Cardiac muscle cell (in vitro differentiated cells and primary cell): Measurements from ENCODE around the gene BMP8A. TPM values are rescaled to one million over a fixed set of nuclear protein-coding genes. Genes with fewer than 3 reads are reported as not detected.
"Not testable (repeated sequence)": the region's sequence is repeated elsewhere in the genome, so short reads cannot be mapped to it uniquely, and the experiment has no call there.

ENCODE experiments used
- DNase-seq, 2 donors: peaks; one replicate each; pipeline versions ENCODE4 v3.0.0 to v3.0.0-alpha.2; 2010 to 2017; ENCODE audit warnings: low read depth in 1 of 2, low spot score in 1 of 2
- H3K27ac ChIP-seq: fragments of 200-600 bp; sonication (generic); 2 replicates; pipeline ENCODE4 v1.5.1; 2016
- H3K27me3 ChIP-seq: fragments of 200-600 bp; sonication (generic); 2 replicates; pipeline ENCODE4 v1.6.0; 2016; ENCODE audit warnings: control low read depth
- H3K36me3 ChIP-seq: fragments of 200-600 bp; sonication (generic); 2 replicates; pipeline ENCODE4 v1.5.1; 2016; ENCODE audit warnings: control low read depth
- H3K4me1 ChIP-seq: fragments of 200-600 bp; sonication (generic); 2 replicates; pipeline ENCODE4 v1.8.1; 2017; ENCODE audit warnings: low read depth, mild to moderate bottlenecking, mixed run types
- H3K4me3 ChIP-seq: fragments of 200-600 bp; sonication (generic); 2 replicates; pipeline ENCODE4 v1.5.1; 2016; ENCODE audit warnings: mild to moderate bottlenecking
- H3K9me3 ChIP-seq: fragments of 200-600 bp; sonication (generic); 2 replicates; pipeline ENCODE4 v1.5.1; 2017; ENCODE audit warnings: low read depth, mild to moderate bottlenecking, control low read depth
- polyA plus RNA-seq: library from polyadenylated mRNA; unstranded; fragments of >200 nt; fragmentation: Nextera tagmentation; extraction: Ambion mirVana; gene quantifications from 2 replicates; pipeline ENCODE4 v1.2.1, GENCODE V29; 2016
- total RNA-seq: library from RNA; depleted of rRNA; stranded (reverse); fragments of >200 nt; gene quantifications from 2 replicates; pipeline ENCODE4 v1.2.3, GENCODE V29; 2016
- TF ChIP-seq, protein P1 (sequence below): IDR thresholded peaks from 2 replicates; pipeline ENCODE4 v1.5.1; 2012; ENCODE audit warnings: low read depth, mild to moderate bottlenecking, low read length

Gene BMP8A
- total and polyA plus RNA-seq, 2 experiments from 2014 or later, result 0.09 to 0.70 TPM

DNA sequence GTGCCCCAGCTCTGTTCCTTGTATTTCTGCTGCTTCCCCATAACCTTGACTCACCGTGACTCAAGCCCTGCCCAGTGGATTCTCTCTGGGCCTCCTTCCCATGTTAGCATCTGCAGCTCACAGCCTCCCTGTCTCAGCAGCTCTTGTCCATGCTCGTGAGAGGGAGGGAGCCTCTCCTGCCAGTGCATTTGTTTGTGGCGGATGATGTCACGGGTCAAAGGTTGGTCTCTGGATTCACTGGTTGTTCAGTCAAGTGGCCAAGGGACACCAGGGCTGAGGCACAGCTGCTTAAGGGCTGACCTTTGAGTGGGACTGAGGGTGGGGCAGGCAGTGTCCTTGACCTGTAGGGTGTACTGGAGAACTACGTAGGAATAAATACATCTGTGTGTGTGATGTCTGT, 27.9 kb downstream of the BMP8A start:
- not testable (repeated sequence) for H3K27ac ChIP-seq, H3K27me3 ChIP-seq, H3K9me3 ChIP-seq

DNA sequence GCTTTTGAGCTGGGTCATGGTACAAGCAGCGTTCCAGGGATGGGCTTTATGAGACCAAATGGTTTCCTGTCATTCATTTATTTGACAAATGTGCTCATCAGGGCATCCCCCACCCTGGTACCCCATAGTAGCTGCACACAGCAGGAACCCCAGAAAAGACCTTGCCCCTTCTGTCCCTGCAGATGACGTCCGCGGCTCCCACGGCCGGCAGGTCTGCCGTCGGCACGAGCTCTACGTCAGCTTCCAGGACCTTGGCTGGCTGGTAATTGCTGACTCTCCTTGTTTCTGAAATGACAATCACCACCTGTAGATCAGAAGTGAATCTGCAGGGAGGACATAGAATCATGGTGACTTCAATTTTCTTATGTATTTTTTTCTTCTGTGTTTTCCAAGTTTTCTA, 30.8 kb downstream of the BMP8A start:
- H3K4me3 ChIP-seq, H3K27ac ChIP-seq, H3K27me3 ChIP-seq, DNase-seq, H3K4me1 ChIP-seq, H3K36me3 ChIP-seq, H3K9me3 ChIP-seq: not testable (repeated sequence)

More for the DNA sequence above, 27.9 kb downstream of the BMP8A start:
- not testable (repeated sequence) for DNase-seq, H3K36me3 ChIP-seq, H3K4me1 ChIP-seq, H3K4me3 ChIP-seq

DNA sequence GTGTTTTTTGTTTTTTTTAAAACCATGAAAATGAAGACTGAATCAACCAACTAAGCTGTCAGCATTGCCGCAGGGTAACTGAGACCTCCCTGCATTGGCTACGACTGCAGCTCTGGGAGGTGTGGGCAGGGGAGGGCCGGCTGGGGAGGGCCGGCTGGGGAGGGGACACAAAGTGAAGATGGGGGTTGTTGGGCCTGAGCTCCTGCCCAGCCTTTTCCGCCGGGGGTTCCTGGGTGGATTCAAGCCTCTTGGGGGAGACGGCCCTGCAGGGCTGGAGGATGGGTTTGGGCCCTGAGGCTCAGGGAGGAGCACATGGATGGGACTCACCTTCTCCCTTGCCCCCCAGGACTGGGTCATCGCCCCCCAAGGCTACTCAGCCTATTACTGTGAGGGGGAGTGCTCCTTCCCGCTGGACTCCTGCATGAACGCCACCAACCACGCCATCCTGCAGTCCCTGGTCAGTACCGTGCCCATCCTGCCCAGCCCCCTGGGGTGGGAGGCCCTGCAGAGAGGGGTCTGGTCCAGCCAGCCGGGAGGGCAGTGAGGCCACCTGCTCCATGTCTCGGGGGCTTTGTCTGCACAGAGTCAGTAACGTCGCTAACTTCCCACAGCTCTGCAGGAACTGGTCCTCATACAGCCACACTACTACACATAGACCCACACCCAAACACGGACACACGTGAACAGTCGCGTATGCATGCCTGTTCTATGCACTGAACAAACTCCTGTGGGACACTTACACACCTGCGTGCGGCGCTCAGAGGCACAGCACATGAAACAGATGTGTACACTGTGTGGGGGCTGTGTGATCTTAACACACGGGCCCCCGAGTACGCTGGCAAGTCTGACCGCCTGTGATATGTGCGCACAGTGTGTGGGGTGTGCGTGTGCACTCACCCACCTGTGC, 31.5 kb downstream of the BMP8A start:
- H3K4me1 ChIP-seq, result no peaks in the 10 kb centered on the region
- H3K4me3 ChIP-seq, result no peak overlapping the region
- no peak for DNase-seq
- H3K9me3 ChIP-seq, result no peaks in the 10 kb centered on the region
- no peaks in the 10 kb centered on the region for H3K27me3 ChIP-seq
- no peaks in the 10 kb centered on the region for H3K36me3 ChIP-seq
- no peak overlapping the region for H3K27ac ChIP-seq
- TF ChIP-seq, protein P1, sequence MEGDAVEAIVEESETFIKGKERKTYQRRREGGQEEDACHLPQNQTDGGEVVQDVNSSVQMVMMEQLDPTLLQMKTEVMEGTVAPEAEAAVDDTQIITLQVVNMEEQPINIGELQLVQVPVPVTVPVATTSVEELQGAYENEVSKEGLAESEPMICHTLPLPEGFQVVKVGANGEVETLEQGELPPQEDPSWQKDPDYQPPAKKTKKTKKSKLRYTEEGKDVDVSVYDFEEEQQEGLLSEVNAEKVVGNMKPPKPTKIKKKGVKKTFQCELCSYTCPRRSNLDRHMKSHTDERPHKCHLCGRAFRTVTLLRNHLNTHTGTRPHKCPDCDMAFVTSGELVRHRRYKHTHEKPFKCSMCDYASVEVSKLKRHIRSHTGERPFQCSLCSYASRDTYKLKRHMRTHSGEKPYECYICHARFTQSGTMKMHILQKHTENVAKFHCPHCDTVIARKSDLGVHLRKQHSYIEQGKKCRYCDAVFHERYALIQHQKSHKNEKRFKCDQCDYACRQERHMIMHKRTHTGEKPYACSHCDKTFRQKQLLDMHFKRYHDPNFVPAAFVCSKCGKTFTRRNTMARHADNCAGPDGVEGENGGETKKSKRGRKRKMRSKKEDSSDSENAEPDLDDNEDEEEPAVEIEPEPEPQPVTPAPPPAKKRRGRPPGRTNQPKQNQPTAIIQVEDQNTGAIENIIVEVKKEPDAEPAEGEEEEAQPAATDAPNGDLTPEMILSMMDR, result no peak

DNA sequence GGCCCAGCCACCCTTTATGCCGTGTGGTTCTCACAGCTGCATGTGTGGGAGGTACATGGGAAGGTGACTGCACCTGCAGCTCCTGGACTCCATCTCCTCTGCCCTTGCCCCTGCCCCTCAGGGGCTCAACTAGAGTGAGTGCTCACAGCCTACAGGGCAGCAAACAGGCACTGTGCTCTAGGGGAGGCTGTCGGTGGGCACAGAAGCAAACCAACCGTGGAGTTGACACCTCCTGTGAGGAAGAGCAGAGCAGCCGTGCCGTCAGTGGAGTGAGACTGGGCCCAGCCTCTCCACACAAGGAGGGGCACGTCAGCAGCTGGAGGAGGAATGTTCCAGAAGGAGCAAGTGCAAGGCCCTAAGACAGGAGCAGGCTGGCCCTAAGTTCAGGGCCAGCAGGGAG, 32.7 kb downstream of the BMP8A start:
- H3K4me1 ChIP-seq, result no peaks in the 10 kb centered on the region
- no peak overlapping the region for H3K27ac ChIP-seq
- no peaks in the 10 kb centered on the region for H3K27me3 ChIP-seq
- TF ChIP-seq, protein P1, result no peak
- no peak overlapping the region for H3K4me3 ChIP-seq
- no peaks in the 10 kb centered on the region for H3K36me3 ChIP-seq
- H3K9me3 ChIP-seq, result no peaks in the 10 kb centered on the region
- no peak for DNase-seq

DNA sequence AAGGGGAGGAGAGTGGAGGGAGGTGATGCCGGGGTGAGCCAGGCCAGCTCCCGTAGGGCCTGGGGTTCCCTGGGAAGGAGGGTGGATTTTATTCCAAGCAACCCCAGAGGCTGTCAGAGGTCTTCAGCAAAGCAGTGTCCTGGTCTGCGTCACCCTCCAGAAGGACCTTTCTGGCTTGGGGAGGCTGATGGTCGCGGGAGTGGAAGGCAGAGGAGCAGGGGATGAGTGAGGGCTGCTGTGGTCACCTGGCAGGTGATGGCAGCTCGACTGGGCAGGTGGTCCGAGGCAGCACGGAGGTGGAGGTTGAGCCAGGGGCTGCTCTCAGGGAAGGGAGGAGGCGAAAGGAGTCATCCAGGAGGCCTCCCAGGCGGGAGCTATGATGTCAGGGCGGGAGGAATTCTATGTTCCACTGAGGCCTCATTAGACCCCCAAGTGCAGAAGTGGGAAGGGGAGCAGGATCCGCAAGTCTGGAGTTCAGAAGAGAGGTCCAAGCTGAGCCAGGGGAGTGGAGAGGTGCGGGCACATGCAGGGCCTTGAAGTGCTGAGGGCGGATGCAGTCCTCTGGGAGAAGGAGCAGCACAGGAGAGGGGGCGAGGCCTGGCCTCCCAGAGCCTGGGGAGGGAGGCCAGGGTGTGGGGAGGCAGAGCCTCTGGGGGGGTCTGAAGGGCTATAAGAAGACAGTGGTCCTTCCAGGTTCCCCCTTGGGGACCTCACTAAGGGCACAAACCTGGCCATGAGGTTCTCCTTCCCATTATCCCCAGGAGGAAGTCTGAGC, 33.3 kb downstream of the BMP8A start:
- H3K9me3 ChIP-seq, result no peaks in the 10 kb centered on the region
- H3K27me3 ChIP-seq, result no peaks in the 10 kb centered on the region
- TF ChIP-seq, protein P1, result no peak
- H3K4me3 ChIP-seq, result no peak overlapping the region
- H3K4me1 ChIP-seq, result no peaks in the 10 kb centered on the region
- DNase-seq, result no peak
- H3K27ac ChIP-seq, result no peak overlapping the region
- no peaks in the 10 kb centered on the region for H3K36me3 ChIP-seq

DNA sequence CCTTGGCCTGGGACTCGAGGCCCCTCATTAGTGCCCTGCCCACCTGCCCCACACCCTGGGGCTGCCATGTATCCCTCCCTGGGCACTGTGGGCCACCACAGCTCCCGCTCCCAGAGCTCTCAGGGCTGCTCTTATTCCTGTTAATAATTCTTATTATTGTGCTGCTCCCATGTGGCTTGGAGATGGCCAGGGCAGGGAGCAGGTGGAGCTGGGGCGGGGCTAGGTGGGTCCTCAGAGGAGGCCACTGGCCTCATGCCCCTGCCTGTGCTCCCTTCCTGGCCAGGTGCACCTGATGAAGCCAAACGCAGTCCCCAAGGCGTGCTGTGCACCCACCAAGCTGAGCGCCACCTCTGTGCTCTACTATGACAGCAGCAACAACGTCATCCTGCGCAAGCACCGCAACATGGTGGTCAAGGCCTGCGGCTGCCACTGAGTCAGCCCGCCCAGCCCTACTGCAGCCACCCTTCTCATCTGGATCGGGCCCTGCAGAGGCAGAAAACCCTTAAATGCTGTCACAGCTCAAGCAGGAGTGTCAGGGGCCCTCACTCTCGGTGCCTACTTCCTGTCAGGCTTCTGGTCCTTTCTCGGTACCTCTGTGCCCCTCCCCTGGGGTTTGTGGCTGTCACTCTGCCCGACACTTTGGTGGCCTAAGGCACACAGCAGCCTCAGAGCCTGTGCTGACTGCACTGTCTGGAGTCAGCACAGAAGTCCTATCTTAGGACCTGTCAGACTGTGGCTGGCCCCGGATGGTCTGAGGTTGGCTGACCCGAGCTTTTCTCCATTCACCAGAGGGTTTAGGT, 34.1 kb downstream of the BMP8A start:
- TF ChIP-seq, protein P1, result no peak
- Histone ChIP-seq H3K27ac (no peak overlapping the region), H3K36me3 (no peaks in the 10 kb centered on the region), H3K4me3 (no peak overlapping the region), H3K4me1 (no peaks in the 10 kb centered on the region), H3K27me3 (no peaks in the 10 kb centered on the region), H3K9me3 (no peaks in the 10 kb centered on the region)
- peak in 1 of 2 donors; percentile 45 for DNase-seq
